GM12891 (cell line): ENCODE data around the gene ALPI.
A peak's percentile ranks its signal among the peaks of the same experiment; 100 is the strongest.

Experiments
- DNase-seq: peaks from one replicate; pipeline ENCODE4 v3.0.0; 2011; ENCODE audit warnings: low spot score; ENCODE audit not compliant: insufficient read length
- FAIRE-seq: peaks from 2 replicates; lab custom pipeline; 2011; peaks lifted over from hg19 to GRCh38; lab: Jason Lieb, UNC
- PAX5 ChIP-seq: IDR thresholded peaks from 2 replicates; pipeline ENCODE4 v1.6.1; 2011; ENCODE audit warnings: low read length, moderate library complexity, mild to moderate bottlenecking; ENCODE audit not compliant: insufficient read depth, severe bottlenecking
- POLR2A ChIP-seq: IDR thresholded peaks from 2 replicates; pipeline ENCODE4 v1.6.1; 2011; ENCODE audit warnings: low read depth, low read length, control low read depth
- POLR2AphosphoS5 ChIP-seq: IDR thresholded peaks from 2 replicates; pipeline ENCODE4 v1.6.1; 2011; ENCODE audit warnings: low read depth, low read length, control low read depth
- POU2F2 ChIP-seq: IDR thresholded peaks from 2 replicates; pipeline ENCODE4 v1.6.1; 2011; ENCODE audit warnings: low read depth, mild to moderate bottlenecking, control low read depth, low read length, moderate library complexity
- SPI1 ChIP-seq: IDR thresholded peaks from 2 replicates; pipeline ENCODE4 v1.6.1; 2011; ENCODE audit warnings: low read depth, low read length, control low read depth
- TAF1 ChIP-seq: IDR thresholded peaks from 2 replicates; pipeline ENCODE4 v1.6.1; 2011; ENCODE audit warnings: low read depth, low read length, control low read depth

Gene ALPI

GRCh38 chr2:232457121-232458011, 1.4 kb downstream of the ALPI start:
- no peak for TF ChIP-seq SPI1
- TF ChIP-seq POLR2AphosphoS5 = no peak
- DNase-seq (no peak), FAIRE-seq (no peak)

GRCh38 chr2:232458051-232458660, 2.2 kb downstream of the ALPI start:
- DNase-seq = no peak
- no peak for TF ChIP-seq SPI1
- TF ChIP-seq TAF1 = no peak
- no peak for TF ChIP-seq POLR2AphosphoS5
- no peak for TF ChIP-seq PAX5
- TF ChIP-seq POLR2A = no peak
- no peak for TF ChIP-seq POU2F2
- no peak for FAIRE-seq

DNA sequence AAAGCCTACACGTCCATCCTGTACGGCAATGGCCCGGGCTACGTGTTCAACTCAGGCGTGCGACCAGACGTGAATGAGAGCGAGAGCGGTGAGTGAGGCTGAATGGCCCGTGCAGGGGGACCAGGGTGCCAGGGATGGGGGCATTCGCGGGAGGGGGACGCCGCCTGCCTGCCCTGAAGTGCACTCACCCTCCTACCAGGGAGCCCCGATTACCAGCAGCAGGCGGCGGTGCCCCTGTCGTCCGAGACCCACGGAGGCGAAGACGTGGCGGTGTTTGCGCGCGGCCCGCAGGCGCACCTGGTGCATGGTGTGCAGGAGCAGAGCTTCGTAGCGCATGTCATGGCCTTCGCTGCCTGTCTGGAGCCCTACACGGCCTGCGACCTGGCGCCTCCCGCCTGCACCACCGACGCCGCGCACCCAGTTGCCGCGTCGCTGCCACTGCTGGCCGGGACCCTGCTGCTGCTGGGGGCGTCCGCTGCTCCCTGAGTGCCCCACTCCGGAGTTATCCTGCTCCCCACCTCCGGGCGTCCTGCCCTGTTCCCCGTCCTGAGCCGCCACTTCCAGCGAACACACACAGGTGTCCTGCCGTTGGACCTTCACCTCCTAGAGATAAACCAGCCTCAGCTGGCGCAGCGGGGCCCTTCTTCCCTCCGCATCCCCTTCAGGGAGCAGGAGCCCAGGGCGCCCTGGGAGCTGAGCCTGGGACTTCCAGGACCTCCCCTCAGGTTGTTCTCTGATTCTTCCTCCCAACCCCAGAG, 2.9 kb downstream of the ALPI start:
- TF ChIP-seq PAX5 (no peak), POU2F2 (no peak), TAF1 (no peak), POLR2A (no peak), POLR2AphosphoS5 (no peak), SPI1 (no peak)
- DNase-seq (no peak), FAIRE-seq (no peak)

GRCh38 chr2:232459419-232460035, 3.6 kb downstream of the ALPI start:
- TF ChIP-seq POLR2AphosphoS5 (no peak), TAF1 (no peak), POU2F2 (no peak), PAX5 (no peak), POLR2A (no peak), SPI1 (no peak)
- DNase-seq (no peak), FAIRE-seq (no peak)

DNA sequence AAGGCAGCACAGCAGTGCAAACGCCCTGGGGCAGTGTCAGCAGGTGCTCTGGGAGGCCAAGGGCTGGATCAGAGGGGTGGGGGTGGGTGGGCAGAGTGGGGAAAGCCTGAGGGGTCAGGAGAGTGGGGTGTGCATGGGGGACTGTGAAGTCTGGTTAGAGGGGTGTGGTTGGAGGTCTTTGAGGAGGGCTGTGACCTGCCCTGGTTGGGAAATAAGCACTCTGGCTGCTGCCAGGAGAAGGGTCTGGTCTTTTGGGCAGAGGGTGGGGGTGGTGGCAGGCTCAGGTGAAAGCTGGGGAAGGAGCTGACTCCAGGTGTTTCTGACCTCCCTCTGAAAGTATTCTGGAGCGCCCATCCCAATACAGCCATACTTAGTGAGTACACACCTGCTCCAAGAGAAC, 4.2 kb downstream of the ALPI start:
- no peak for TF ChIP-seq PAX5
- no peak for DNase-seq
- FAIRE-seq = no peak

- DNase-seq (no peak), FAIRE-seq (no peak)
- TF ChIP-seq TAF1 (no peak), POLR2AphosphoS5 (no peak)
Measured at GRCh38 chr2:232463701-232464543, 8.0 kb downstream of the ALPI start.

DNA sequence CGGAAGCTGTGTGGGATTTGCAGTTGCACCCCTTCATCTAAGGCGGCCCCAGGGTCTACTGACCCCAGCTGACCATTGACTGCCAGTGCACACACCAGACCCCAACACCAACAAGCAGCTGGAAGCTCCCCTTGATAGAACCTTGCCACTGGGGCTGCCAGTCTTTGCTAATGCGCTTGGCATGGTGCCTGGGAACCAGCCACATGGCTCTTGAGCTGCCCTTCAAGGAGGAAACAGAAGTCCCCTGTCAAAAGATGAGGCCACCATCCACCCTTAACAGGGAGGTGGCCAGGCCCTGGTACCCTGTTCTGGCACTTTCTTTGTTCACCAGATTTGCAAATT, 8.6 kb downstream of the ALPI start:
- TF ChIP-seq TAF1 (no peak), POU2F2 (no peak), POLR2A (no peak), POLR2AphosphoS5 (no peak), SPI1 (no peak), PAX5 (no peak)
- DNase-seq = no peak
- FAIRE-seq = no peak

DNA sequence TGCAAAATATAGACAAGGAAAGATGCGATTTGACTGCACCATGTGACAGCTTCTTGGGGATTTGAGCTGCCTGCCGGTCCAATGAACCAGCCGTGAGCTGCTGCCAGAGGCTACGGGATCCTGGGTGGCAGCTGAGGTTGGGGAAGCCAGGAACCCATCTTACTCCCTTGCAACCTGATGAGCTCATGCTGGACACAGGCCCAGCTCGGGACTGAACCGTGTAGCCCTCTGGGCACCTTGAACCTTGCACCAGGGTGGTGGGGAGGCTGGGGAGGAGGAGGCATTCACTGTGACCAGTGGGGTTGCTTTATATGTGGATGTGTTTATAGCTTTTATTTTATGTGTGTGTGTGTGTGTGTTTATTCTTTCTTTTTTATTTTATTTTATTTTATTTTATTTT, 9.1 kb downstream of the ALPI start:
- TF ChIP-seq PAX5 = no peak
- TF ChIP-seq TAF1 = no peak
- TF ChIP-seq POLR2A = no peak
- no peak for DNase-seq
- no peak for FAIRE-seq

DNA sequence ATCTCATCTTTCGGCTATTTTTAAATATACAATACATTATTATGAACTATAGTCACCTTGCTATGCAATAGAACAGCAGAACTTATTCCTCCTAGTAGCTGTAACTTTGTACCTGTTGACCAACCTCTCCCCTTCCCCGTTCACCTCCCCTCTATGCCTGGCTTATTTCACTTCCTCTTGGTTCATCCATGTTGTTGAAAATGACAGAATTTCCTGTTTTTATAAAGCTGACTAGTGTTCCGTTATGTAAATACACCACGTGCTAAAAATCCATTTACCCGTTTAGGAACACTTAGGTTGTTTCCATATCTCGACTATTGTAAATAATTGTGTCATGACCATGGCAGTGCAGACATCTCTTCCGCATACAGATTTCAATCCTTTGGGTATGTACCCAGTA, 10.3 kb downstream of the ALPI start:
- FAIRE-seq = no peak
- TF ChIP-seq SPI1 (peak; percentile 42), POU2F2 (no peak)
- DNase-seq = no peak
